ENCODE measurements around the gene CCDC40.

Gene CCDC40

GRCh38 chr17:80023481-80024205 is 12.8 kb upstream of the CCDC40 start:
- H3K4me3 ChIP-seq (ENCODE audit: control insufficient read depth, low read depth, low read length) = no peak overlapping the region
- DNase-seq (ENCODE audit: low read depth) = no peak
- no peak for TF ChIP-seq CTCF (conservative IDR thresholded peaks at IDR 0.05; ENCODE audit: control insufficient read depth, insufficient read depth, low read depth, low read length)

- TF ChIP-seq CTCF (conservative IDR thresholded peaks at IDR 0.05; ENCODE audit: control insufficient read depth, insufficient read depth, low read depth, low read length) = no peak
- DNase-seq (ENCODE audit: low read depth) = no peak
- H3K4me3 ChIP-seq (ENCODE audit: control insufficient read depth, low read depth, low read length) = no peak overlapping the region
Observed at GRCh38 chr17:80024206-80024972, 12.1 kb upstream of the CCDC40 start.

- no peak for TF ChIP-seq CTCF (conservative IDR thresholded peaks at IDR 0.05; ENCODE audit: control insufficient read depth, insufficient read depth, low read depth, low read length)
- DNase-seq (ENCODE audit: low read depth) = no peak
- H3K4me3 ChIP-seq (ENCODE audit: control insufficient read depth, low read depth, low read length) = no peak overlapping the region
Observed at GRCh38 chr17:80025140-80025539, 11.3 kb upstream of the CCDC40 start.

- no peak for DNase-seq (ENCODE audit: low read depth)
- TF ChIP-seq CTCF (conservative IDR thresholded peaks at IDR 0.05; ENCODE audit: control insufficient read depth, insufficient read depth, low read depth, low read length) = no peak
- H3K4me3 ChIP-seq (ENCODE audit: control insufficient read depth, low read depth, low read length) = no peak overlapping the region
Observed at GRCh38 chr17:80025796-80026195, 10.6 kb upstream of the CCDC40 start.

GRCh38 chr17:80026359-80027042 is 9.9 kb upstream of the CCDC40 start:
- no peak for DNase-seq (ENCODE audit: low read depth)
- H3K4me3 ChIP-seq (ENCODE audit: control insufficient read depth, low read depth, low read length) = no peak overlapping the region
- no peak for TF ChIP-seq CTCF (conservative IDR thresholded peaks at IDR 0.05; ENCODE audit: control insufficient read depth, insufficient read depth, low read depth, low read length)

- DNase-seq (ENCODE audit: low read depth) = no peak
- H3K4me3 ChIP-seq (ENCODE audit: control insufficient read depth, low read depth, low read length) = no peak overlapping the region
- no peak for TF ChIP-seq CTCF (conservative IDR thresholded peaks at IDR 0.05; ENCODE audit: control insufficient read depth, insufficient read depth, low read depth, low read length)
Observed at GRCh38 chr17:80027043-80027435, 9.4 kb upstream of the CCDC40 start.

Measured in fibroblast of mammary gland (primary cell).